Epidermal melanocyte (primary cell): ENCODE measurements around the gene SGTA.

ENCODE experiments used
- DNase-seq: peaks from one replicate; pipeline ENCODE4 v3.0.0; 2011; ENCODE audit warnings: low spot score; ENCODE audit not compliant: insufficient read length

SGTA gene

GRCh38 chr19:2810141-2811091 is 27.3 kb upstream of the SGTA start:
- DNase-seq = no peak

DNA sequence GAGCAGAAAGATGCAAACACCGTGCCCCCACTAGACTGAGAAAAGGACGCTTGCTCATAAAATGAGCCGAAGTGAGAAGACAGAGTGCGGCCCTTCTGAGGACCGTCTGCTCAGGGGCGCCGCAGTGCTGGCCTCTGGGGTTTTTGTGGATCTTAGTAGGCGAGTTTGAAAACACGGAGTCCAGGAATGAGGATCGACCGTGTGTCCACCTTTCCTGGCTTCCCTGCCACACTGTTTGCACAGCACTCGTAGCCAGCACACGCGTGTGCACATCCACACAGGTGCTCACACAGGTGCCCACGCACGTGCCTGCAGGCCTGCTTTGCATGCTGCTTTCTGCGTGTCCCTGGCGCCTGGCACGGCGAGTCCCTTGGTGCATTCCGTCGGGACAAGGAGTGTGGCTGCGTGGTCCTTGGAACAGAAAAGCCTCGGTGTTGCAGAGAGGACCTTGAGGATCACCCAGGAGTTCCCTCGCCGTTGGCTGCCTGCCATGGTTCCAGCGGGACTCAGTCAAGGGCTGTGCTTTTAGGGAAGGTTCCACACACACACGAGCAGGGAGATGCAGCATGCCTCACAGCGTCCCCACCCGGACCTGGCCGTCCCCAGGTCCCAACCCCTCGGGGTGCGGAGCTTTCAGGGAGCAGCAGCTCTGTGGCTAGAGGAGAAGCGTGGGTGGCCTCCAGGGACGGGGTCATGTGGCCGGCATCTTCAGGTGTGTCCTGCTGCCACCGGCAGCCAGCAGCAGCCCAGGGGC is 26.5 kb upstream of the SGTA start:
- no peak for DNase-seq

DNA sequence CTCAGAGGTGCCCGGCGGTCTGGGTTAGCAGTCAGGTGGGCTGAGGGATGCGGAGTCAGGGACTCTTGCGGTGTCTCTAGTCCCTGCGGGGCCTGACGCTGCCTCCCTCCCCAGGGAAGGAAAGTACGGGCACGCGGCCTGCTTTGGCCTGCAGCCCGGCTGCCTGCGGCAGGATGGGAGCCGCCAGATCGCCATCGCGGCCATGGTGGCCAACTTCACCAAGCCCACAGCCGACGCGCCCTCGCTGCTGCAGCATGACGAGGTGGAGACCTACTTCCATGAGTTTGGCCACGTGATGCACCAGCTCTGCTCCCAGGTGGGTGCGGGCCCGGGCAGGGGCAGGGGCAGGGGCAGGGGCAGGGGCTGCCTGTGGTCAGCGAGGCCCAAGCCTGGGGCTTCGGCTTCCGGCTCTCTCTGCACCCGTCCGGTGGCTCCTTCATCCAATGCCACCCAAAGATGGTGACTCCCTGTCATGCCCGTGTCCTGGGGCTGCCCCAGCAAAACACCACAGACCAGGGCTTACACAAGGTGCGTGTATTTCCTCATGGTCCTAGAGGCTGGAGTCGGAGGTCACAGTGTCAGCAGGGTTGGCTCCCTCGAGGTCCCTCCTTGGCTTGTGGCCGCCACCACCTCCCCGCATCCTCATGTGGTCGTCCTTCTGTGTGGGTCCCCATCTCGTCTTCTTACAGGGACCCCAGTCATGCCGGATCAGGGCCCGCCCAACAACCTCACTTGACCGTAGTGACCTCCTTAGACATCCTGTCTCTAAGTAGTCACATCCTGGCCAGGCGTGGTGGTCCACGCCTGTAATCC is 25.3 kb upstream of the SGTA start:
- no peak for DNase-seq

DNA sequence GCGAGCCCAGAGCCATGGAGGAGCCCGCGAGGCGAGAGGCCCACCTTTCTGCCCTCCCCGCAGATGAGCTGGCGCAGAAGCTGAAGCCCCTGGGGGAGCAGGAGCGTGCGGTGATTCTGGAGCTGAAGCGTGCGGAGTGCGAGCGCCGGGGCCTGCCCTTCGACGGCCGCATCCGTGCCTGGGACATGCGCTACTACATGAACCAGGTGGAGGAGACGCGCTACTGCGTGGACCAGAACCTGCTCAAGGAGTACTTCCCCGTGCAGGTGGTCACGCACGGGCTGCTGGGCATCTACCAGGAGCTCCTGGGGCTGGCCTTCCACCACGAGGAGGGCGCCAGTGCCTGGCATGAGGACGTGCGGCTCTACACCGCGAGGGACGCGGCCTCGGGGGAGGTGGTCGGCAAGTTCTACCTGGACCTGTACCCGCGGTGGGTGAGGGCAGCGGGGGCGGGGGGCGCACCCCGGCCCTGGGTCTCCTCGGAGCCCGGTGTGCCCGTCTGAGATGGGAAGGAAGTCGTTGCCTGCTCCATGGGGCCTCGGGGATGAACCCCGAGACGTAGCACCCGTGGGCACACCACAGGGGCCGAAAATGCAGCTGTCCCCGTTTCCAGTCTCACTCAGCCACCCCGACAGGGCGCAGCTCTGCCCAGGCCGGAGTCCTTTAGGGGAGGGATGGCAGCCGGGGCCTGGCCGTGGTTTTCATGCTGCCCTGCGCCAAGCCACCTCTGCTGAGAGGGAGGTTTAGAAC is 24.5 kb upstream of the SGTA start:
- no peak for DNase-seq

DNA sequence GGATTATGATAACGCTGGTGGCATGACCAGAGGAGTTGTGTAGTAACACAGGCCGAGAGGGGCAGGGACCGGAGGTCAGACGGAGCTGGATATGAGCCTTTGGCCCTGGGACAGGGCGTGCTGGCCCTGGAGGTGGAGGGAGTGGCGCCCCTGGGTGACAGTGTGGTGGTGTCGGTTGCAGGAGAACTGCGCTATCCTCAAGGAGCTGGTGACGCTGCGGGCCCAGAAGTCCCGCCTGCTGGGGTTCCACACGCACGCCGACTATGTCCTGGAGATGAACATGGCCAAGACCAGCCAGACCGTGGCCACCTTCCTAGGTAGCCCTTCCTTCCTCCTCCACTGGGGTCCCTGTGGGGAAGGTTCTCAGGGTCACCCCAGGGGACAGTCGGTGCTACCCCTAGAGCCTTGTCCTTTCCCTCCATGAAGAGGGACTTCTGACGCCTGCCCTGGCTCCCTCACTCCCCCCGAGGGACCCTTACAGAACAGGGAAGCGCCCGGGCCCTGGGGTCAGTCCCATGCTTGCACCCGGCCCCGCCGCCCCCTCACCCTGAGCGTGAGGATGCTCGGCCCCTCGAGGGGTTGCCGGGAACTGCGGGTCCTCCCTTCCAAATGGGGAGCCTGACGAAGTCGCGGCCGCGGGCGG is 23.8 kb upstream of the SGTA start:
- DNase-seq = no peak

DNA sequence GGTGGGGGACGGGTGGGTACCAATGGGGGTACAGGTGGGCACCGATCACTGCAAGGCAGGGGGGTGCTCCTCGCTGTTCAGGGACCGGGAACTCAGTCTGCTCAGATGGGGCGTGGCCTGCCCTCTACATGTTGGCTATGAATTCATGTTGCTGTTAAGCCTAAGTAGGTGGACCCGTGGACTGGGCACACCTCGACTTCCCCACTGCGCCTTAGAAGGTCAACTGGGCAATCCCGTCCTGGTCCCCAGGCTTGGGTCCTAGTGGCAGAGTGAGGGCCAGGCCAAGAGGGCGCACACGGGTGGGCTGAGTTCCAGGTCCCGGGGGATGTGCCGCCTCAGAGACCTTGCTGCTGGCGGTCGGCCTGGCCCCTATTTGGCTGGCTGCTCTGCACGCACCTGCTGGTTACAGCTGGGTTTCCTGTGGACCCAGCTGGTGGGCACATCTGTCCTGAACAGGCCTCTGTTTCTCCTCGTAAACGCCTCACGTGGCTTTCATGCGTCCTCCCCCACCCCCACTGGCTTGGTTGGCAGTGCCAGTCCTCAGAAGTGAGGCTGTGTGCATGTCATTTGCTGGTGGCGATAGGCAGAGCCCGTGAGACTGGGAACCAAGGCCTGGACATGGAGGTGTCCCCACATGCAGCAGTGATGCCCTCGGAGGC is 23.0 kb upstream of the SGTA start:
- DNase-seq = no peak

DNA sequence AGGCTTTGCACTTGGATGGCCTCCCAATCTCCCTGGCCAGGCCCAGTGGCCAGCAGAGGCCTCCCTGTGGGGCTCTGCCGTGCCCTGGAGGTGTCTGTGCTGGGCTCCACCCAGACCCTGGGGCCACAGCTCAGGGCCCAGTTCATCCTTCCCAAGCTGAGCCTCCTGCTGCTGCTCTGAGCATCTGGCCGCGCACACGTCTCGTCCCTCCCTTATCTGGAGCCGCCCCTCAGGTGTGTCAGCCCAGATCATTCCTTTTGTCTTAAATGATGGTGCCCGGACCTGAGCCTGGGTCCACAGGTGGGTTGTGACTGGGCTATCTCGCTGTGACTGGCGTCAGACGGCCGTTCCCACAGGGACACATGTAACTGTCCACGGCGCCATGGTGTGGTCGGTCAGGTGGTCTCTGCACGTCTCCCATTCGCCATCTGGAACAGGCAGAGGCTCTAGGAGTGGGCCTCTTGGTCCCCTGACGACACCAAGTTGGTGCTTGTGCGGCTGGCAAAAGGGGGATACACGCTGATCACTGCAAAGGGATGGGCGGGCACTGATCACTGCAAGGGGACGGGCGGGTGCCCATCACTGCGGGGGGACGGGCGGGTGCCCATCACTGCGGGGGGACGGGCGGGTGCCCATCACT is 22.3 kb upstream of the SGTA start:
- no peak for DNase-seq

DNA sequence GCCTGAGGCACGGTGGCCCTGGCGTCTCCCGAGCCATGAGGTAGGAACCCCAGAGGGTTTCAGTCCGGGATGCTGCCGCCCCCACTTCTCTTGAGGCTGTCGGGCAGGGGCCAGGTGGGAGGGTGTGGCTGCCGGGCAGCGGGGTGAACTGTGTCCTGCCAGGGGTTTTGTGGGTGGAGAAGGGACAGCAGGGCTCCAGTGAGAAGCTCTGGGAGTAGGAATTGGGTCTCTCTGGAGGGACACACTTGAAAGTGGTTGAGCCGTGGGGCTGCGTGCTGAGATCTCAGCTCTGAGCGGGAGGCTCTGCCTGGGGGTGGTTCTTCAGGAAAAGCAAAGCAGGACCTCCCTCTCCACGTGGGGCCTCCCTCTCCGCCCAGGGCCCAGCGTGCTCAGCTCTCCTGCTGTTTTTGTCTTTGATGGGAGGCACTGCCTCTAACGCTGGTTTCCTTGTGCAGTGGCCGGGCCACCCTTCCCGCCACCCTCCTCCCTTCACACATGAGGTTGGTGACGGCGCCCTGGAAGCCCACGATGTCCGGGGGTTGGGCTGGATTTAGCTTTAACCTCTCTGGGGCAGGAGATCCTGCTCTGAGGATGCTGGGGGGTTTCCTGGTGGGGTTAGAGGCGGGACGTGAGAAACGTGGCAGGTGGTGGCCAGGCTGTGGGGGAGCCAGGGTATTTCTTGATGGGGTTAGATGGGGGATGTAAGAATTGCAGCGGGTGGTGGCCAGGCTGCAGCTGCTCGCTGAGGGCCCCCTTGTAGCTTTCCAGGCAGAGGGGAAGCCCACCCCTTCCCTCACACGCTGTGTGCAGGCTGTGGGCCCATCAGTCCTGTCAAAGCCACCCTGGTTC is 21.3 kb upstream of the SGTA start:
- DNase-seq = no peak

DNA sequence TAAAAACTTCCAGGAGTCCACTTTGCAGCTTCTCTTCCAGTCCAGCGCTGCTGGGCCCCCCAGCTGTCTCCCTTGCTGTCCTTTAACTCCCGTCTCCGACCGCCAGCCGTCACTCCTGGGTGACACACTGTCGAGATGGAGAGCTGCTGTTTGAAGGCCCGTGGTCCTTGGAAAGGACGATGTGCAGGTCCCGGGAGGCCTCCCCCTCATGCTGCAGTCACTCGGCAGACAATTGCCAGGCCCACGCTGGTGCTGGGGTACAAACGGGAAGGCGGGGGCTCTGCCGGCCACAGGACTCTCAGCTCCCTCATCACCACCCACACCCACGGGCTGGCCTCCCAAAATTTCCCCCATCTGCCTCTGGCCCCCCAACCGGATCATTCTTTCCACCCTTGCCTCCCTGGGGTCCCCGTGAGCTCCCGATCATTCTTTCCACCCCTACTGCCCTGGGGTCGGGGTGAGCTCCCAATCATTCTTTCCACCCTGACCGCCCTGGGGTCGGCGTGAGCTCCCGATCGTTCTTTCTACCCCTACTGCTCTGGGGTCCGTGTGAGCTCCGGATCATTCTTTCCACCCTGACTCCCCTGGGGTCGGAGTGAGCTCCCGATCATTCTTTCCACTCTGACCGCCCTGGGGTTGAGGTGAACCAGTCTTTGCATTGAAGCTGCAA is 20.5 kb upstream of the SGTA start:
- DNase-seq = no peak

DNA sequence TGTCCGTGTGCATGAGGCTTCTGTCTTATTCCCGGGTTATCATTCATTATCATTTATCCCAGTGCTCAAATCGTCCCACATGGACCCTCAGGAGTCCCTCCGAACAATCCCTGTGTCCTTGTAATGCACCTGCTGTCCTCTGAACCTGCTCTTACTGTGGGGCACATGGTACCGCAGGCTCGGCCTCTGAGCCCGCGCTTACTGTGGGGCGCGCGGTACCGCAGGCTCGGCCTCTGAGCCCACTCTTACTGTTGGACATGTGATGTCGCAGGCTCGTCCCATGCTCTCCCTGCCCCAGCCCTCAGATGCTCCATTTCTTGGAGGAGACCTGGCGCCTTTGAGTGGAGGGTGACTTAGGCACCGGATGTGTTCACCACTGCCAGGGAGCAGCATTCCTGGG is 19.8 kb upstream of the SGTA start:
- no peak for DNase-seq

GRCh38 chr19:2800506-2800905 is 17.4 kb upstream of the SGTA start:
- DNase-seq = no peak

DNA sequence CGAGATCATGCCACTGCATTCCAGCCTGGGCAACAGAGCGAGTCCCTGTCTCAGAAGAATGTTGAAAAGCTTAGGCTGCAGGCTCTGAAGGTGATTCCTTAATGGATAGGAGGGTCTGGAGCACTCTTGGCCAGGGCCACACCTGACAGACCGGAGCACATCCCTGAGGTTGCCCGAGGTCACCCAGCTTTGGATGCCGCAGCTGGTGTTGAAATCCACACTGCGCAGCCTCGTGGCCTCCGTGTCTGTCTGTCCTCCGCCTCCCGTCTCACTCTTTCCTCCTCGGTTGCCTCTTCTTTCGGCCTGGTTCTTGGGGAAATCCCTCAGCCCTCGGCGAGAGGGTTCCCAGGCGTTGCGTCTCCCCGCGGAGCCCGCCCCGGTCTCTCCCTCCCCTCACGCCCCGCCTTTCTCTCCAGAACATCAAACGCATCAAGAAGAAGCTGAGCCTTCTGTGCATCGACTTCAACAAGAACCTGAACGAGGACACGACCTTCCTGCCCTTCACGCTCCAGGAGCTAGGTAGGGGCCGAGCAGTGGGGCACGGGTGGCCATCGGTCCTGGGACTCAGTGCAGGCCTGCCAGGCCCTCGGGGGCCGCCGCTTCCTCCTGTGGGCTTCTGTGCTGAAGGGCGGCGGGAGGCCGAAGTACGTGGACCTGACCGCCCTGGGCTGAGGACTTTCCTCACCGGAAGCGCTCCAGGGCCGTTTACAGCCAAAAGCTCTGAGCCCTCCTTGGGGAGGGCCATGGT is 16.4 kb upstream of the SGTA start:
- no peak for DNase-seq

DNA sequence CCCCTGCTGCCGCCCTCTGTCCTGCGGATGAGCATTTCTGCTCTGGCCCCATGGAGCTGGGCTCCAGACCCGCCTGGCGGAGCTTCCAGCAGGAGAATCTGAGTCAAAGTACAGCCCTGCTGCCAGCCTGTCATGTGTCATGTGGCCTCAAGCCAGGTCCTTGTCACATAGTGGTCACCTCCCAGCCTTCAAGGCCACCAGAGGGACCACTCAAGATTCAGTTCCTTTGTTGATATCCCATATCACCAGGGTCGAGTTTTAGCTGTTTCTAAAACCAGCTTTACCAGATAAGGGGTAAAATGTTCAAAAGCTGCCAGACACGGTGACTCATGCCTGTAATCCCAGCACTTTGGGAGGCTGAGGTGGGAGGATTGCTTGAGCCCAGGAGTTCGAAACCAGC is 15.7 kb upstream of the SGTA start:
- no peak for DNase-seq

- DNase-seq = no peak
These were observed 15.1 kb upstream of the SGTA start for GRCh38 chr19:2798158-2798685.

GRCh38 chr19:2797280-2797679 is 14.2 kb upstream of the SGTA start:
- DNase-seq = no peak

DNA sequence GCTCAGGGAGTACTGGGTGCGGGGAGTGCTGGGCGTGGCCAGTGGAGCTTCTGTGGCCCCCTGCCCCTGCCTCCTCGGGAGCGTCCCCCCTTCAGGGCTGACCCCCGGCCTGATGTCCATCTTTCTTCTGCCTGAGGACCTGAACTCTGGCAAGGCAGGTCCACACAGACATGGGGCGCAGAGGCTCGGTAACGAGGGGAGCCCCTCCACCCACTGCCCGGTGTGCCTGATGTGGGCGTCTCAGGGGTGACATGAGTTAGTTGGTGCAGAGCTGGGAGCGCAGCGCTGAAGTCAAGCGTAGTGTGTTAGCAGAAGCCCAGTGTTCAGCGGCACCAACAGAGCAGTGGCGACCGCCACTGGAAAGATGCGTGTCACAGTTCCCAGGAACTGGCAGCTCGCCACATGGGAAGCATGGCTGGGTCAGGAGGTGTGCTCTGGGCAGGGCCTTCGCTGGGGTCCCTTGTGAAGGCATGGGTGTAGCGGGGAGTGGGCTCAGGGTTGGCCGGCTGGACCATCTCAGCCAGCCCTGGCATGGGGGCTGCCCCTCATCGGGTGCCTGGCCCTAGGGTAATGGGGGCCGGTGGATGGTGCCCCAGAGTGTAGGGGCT is 13.7 kb upstream of the SGTA start:
- no peak for DNase-seq
